ENCODE data around the gene AHRR. TPM values are rescaled to one million over a fixed set of nuclear protein-coding genes. Genes with fewer than 3 reads are reported as not detected.
"Not testable (repeated sequence)": the region's sequence is repeated elsewhere in the genome, so short reads cannot be mapped to it uniquely, and the experiment has no call there.

The AHRR gene
- total RNA-seq, 2 experiments from 2014 or later, result 24.0 to 26.6 TPM

DNA sequence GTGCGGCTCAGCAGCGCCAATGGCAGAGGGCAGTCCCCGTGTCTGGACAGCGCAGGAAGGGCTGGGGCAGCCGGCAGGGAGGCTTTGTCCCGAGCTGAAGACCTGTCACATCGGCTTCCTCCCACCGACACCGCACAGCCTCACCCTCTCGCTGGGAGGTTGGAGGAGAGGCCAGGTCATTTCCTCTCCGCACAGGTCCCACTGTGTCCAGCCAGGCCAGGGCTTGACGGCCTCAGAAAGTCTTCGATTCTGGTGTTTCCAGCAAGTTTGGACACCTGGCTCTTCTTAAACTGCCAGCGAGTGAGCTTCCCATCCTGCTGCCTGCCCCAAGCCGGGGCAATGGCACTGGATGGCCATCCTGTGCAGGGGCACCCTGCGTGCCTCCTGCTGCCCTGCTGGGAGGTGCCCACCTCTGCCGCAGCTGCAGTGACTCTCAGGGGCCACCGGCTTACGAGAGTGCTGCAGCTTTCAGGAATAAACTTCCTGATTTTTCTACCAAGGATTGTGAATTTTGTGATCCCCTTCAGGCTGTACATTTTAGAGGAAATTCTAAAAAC, 33.9 kb downstream of the AHRR start:
- no peak overlapping the region for H3K4me3 Mint-ChIP-seq
- H3K4me1 Mint-ChIP-seq, result no peaks in the 10 kb centered on the region
- peaks cover 25% of the 10 kb centered on the region for H3K36me3 Mint-ChIP-seq
- no peaks in the 10 kb centered on the region for H3K9me3 Mint-ChIP-seq
- H3K27me3 Mint-ChIP-seq, result no peaks in the 10 kb centered on the region
- DNase-seq, result no peak
- peak overlapping the region; percentile 22 for H3K27ac Mint-ChIP-seq

DNA sequence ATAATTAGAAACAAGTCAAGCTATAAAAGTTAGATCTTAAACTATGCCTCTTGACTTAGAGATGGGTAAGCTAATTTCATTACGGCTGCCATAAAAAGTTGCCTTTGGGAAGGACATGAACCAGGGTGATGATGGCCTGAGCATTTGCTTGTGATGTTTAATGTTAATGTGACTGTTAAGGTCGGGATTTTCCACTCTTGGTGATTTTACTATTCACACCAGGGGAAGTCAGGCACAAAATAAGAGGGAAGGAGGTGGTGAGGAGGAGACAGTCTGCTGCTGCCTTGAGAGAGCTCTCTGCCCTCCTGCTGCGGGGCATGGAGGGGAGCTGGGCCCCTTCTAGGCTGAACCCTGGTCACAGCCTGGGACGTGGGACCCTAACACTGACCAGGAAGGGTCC, 34.4 kb downstream of the AHRR start:
- H3K4me1 Mint-ChIP-seq, result no peaks in the 10 kb centered on the region
- H3K27me3 Mint-ChIP-seq, result no peaks in the 10 kb centered on the region
- H3K4me3 Mint-ChIP-seq, result no peak overlapping the region
- H3K9me3 Mint-ChIP-seq, result no peaks in the 10 kb centered on the region
- no peak for DNase-seq
- peak overlapping the region; percentile 22 for H3K27ac Mint-ChIP-seq
- peaks cover 24% of the 10 kb centered on the region for H3K36me3 Mint-ChIP-seq

DNA sequence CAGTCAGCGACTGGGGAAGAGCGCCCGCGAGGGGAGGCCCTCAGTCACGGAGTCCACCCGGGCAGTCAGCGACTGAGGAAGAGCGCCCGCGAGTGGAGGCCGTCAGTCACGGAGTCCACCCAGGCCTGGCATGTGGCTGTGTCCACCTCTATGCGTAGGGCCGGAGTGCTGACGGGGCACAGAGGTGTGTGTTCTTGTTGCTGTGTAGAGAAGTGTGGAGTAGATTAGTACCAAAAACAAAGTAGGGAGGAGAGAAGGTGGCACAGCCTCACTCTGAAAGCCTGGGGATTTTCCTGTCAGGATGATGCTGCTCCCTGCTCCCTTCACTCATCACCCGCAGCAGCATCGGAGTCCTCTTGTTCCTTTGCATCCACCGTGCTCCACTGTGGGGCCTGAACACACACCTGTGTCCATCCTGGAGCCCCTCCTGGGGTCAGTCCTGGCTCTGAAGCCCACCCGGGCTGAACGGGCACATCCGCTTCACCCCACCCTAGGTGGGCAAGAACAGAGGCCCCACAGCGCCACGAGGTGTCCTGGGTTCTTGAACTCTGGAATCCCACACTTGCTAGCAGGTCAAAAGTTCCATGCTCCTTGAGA, 37.9 kb downstream of the AHRR start:
- H3K4me1 Mint-ChIP-seq, result no peaks in the 10 kb centered on the region

DNA sequence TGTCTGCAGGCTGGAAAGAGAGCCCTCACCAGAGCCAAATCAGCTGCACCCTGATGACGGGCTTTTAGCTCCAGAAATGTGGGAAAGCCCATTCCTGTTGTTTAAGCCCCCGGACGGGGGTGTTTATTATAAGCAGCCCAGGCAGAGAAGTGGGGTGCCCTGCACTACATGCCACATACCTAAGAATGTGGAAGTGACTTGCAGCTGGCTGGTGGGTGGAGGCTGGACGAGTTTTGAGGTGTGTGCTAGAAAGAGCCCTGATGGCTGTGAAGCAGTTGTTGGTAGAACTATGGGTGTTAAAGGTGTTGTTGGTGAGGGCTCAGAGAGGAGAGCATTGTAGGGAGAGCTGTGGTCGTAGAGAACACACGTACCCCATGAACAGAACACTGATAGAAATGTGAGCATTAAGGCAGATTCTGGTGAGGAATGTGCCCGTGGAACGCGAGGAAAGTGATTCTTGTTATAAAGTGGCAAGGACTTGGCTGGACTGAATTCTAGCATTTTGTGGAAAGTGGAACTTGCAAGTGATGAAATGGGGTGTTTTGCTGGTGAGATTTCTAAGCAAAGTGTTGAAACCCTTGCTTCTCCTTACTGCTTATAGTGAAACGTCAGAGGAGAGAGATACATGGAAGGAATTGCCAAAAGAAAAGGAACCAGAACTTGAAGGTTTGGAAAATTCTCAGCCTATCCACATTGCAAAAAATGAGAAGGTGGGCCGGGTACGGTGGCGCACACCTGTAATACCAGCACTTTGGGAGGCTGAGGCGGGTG, 38.9 kb downstream of the AHRR start:
- Mint-ChIP-seq H3K4me1 (no peaks in the 10 kb centered on the region), H3K4me3 (no peak overlapping the region), H3K27me3 (no peaks in the 10 kb centered on the region), H3K9me3 (peaks cover 12% of the 10 kb centered on the region), H3K27ac (no peak overlapping the region), H3K36me3 (peaks cover 57% of the 10 kb centered on the region)
- DNase-seq, result no peak

More for the DNA sequence above, 37.9 kb downstream of the AHRR start:
- DNase-seq, result no peak
- Mint-ChIP-seq H3K4me3 (no peak overlapping the region), H3K36me3 (peaks cover 51% of the 10 kb centered on the region), H3K9me3 (peaks cover 3% of the 10 kb centered on the region), H3K27ac (no peak overlapping the region), H3K27me3 (no peaks in the 10 kb centered on the region)

DNA sequence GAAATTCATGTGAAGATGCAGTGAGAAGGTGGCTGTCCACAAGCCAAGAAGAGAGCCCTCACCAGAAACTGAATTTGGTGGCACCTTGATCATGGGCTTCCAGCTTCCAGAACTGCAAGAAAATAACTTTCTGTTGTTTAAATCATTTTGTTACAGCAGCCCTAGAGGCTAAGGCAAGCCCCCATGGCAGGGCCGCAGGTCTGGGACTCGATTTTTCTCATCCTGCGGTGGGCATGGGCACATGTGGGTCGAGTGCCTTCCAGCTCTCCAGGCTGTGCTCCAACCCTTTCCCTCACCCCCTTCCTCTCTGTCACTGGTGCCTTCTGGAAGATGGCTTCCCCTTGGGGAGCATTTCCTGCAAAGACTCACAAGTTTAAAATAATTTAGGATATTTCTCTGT, 40.7 kb downstream of the AHRR start:
- Mint-ChIP-seq H3K4me1 (peaks cover 3% of the 10 kb centered on the region), H3K36me3 (peaks cover 58% of the 10 kb centered on the region), H3K27ac (no peak overlapping the region), H3K27me3 (no peaks in the 10 kb centered on the region), H3K4me3 (no peak overlapping the region), H3K9me3 (peaks cover 13% of the 10 kb centered on the region)
- no peak for DNase-seq

DNA sequence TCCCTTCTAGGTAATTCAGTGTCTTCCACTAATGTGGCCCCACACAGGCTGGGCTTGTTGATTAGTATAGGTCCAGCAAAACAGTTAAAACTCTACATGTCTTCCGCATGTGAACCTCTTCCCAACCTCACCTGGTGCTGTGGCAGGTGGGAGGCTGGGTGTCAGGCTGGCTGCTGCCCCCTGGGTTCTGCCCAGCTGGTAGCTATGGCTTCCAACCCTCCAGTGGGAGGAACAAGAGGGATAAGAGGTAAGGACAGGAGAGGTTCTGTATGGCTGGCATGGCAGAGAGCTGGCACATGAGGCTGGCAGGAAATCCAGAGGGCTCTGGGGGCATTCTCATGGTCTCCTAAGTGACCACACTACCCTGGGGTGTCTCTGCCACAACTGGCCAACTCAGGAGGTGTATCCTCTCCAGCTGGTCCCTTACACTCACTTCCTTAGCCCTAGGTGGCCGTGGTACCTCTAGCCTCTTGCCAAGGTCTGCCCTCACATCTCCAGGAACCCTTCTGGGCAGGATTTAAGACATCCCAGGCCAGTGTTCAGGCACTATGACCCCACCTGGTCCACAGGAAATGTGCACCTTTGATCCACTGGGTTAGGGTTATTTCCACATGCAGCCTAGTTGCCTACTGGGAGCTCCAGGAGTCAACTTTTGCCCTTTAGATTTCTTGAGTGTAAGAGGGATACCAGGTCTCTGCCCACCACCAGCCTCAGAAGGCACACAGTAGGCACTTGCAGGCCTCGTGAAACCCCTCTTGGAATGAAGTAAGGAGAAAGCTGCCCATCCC, 41.7 kb downstream of the AHRR start:
- Mint-ChIP-seq H3K9me3 (peaks cover 13% of the 10 kb centered on the region), H3K4me3 (no peak overlapping the region), H3K27me3 (no peaks in the 10 kb centered on the region), H3K27ac (peak overlapping the region; percentile 6), H3K36me3 (peaks cover 66% of the 10 kb centered on the region), H3K4me1 (peaks cover 7% of the 10 kb centered on the region)
- no peak for DNase-seq

DNA sequence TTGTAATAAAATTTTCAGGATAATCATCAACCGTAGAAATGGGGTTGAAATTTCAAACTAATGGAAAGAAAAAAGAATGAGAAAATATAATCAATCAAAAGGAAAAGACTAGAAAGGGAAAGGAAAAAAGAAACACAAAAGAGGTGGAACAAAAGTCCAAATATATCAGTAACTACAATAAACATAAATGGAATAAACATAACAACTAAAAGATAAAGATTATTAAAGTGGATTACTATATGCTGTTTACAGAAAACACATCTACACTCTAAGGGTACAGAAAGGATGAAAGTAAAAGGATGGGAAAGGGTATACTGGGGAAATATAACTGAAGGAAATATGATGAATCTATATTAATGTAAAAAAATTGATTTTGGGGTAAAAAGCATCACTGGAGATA, 43.0 kb downstream of the AHRR start:
- Mint-ChIP-seq H3K27ac (no peak overlapping the region), H3K4me1 (peaks cover 20% of the 10 kb centered on the region), H3K27me3 (no peaks in the 10 kb centered on the region), H3K9me3 (peaks cover 13% of the 10 kb centered on the region), H3K36me3 (peaks cover 76% of the 10 kb centered on the region), H3K4me3 (no peak overlapping the region)
- no peak for DNase-seq

DNA sequence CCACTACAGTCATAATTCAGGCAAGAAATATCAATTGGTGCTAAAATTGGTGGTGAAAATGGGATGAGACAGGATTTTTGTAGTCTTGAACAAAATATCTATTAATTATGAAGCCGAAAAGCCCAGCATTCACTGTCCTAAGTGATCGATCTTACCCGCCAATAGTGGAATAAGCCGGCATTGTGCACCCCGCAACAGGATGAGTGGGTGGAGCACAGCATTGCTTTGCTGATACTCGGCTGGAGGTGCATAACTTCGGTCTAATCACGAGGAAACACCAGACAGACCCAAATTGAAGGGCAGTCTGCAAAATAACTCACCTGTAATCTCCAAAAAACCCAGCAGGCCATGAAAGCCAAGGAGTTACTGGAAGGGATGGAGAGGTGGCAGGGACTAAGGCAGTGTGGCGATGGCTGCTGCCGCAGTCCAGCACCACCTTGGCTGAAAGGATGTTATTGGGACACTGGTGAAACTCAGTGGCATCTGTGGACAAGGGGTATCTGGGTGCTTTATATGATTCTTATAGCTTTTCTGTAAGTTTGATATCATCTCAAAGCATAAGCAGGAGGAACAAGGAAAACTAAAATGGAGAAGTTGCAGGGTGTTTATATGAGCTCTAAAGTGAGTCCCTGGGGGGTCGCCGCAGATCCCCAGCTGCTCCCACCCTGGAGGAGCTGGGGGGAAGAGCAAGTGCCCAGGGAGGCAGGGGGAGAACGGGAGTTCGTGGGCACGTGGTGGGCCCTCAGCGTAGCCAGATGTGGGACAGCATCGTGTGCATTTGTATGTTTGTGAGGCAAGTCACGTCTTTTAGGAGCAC, 45.2 kb downstream of the AHRR start:
- DNase-seq, result no peak

DNA sequence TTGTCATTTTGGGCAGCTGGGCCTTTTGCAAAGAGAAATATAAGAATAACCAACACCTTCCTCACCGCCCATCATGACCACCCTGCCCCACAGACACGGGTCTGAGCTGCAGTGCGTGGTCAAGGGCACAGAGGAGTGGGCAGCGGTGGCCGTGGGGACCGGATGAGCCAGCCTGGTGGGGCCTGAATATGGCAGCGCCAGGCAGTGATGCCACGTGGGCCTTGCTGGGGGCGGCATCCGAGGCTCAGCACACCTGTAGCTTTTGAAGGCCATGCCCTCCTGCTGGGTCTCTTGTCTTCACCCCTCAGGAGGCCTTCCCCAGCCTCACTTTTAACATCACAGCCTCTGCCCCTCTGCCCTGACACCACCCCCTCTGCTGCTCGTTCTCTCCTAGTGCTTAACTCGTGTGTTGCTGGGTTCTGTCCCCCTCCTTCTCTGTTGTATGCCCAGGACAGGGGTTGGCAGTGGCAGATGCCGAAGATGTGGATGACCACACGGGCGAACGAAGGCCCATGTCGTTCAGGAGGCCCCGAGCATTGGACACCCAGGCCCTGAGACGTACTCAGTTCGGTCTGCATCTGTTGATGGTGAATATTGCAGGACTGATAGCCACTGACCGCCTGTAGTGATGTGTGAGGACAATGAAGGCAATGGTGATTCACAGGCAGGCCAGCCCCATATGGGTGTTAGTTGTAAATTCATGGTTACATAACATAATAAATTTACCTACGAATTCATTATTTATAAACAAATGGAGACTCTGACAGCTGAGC, 46.0 kb downstream of the AHRR start:
- Mint-ChIP-seq H3K36me3 (peaks cover 67% of the 10 kb centered on the region), H3K27ac (no peak overlapping the region), H3K9me3 (peaks cover 13% of the 10 kb centered on the region), H3K4me3 (no peak overlapping the region), H3K4me1 (peaks cover 41% of the 10 kb centered on the region), H3K27me3 (no peaks in the 10 kb centered on the region)
- DNase-seq, result no peak

More for the DNA sequence above, 45.2 kb downstream of the AHRR start:
- H3K27ac Mint-ChIP-seq, result no peak overlapping the region
- H3K27me3 Mint-ChIP-seq, result no peaks in the 10 kb centered on the region
- H3K4me1 Mint-ChIP-seq, result peaks cover 34% of the 10 kb centered on the region
- peaks cover 13% of the 10 kb centered on the region for H3K9me3 Mint-ChIP-seq
- no peak overlapping the region for H3K4me3 Mint-ChIP-seq
- peaks cover 71% of the 10 kb centered on the region for H3K36me3 Mint-ChIP-seq

DNA sequence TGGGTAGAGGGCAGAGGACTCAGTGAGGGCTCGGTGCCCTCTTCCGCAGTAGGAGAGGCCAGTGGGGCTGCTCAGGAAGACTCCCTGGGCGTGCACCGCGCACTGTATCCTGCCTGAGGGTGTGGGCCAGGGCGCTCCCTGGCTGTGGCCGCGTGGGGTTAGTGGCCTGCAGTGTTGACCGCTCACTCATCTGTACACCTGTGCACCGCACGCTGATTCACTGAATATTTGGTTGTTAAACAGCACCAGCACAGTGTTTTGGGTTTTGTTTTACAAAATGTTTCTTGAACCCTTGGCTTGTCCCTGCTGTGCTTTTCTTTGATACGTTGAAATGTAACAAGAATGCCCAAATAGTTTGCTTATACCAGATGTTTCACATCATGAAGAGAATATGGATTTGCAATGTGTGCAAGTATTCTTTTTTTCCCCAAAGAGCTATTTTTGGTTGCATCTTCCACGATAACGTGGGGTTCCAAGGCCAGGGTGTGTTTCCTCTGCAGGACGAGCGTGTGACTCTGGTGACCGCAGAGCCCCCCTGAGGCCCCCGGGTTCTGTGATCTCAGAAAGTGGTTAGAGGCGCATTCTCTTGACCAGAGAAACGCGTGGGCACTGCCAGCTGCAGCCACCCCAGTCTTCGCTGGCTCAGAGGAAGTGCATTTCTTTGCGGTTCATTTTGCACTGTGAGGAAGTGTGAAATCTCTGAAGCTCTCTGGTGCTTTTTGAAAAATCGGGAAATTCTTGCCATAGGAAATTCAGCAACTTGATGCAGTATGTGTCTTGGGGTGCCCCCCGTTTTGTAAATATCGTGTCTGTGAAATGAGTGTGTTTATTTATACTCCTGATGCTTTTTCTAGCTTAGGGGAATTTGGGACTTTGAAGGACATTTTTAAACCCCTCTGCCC, 46.9 kb downstream of the AHRR start:
- Mint-ChIP-seq H3K9me3 (peaks cover 13% of the 10 kb centered on the region), H3K27me3 (no peaks in the 10 kb centered on the region), H3K36me3 (peaks cover 59% of the 10 kb centered on the region), H3K4me3 (no peak overlapping the region), H3K4me1 (peaks cover 45% of the 10 kb centered on the region), H3K27ac (peak overlapping the region; percentile 83)
- DNase-seq, result peak; percentile 46

DNA sequence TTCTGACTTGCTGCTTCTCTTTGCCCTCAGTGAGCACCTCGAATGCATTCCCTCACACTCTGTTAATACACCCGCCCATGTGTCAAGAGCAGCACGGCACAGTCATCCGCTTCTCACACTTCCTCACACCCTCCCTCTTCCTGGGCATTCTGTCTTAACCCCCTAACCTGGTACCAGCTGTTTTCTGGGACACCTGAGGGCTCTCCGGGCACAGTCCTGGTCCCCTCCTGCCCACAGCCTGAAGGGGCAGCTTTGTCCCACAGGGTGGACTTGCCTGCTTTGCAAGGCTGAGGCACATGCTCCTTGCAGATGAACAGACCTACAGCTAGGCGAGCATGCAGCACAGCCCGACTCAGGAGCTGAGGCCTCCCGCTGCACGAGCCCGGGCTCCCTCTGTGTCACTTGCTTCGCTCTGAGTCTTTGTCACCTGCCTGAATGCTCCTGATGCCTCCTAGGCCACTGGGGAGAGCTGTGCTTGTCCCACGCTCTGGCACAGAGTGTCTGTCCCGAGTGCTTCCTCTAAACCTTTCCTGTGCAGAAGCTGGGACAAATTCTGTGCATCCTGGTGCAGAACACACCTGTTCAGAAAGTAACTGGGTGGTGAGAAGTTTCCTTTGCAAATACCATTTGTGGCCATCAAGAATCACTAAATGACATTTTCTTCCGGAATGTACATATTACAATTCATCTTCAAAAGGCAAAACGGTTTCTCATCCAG, 47.8 kb downstream of the AHRR start:
- Mint-ChIP-seq H3K27ac (peak overlapping the region; percentile 83), H3K4me1 (peaks cover 47% of the 10 kb centered on the region), H3K36me3 (peaks cover 52% of the 10 kb centered on the region), H3K27me3 (no peaks in the 10 kb centered on the region), H3K4me3 (no peak overlapping the region), H3K9me3 (peaks cover 10% of the 10 kb centered on the region)
- no peak for DNase-seq

DNA sequence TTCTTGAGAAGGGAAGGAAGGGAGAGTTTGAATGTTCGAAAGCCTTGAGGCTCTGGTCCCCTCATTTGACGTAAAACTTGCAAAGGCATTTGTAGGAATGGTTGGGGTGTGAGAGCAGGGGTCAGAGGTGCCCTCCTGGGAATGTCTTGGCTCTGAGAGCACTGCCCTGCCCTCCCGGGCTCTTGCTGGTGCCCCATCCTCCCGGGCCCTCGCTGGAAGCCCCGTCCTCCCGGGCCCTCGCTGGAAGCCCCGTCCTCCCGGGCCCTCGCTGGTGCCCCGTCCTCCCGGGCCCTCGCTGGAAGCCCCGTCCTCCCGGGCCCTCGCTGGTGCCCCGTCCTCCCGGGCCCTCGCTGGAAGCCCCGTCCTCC, 48.3 kb downstream of the AHRR start:
- not testable (repeated sequence) for H3K9me3 Mint-ChIP-seq, H3K4me3 Mint-ChIP-seq, DNase-seq, H3K27me3 Mint-ChIP-seq
- Mint-ChIP-seq H3K36me3 (peaks cover 50% of the 10 kb centered on the region), H3K27ac (peak overlapping the region; percentile 83), H3K4me1 (peaks cover 53% of the 10 kb centered on the region)
